IMR-90 (cell line): ENCODE results near the gene UGT1A7. TPM values are rescaled to one million over a fixed set of nuclear protein-coding genes. Genes with fewer than 3 reads are reported as not detected.

Source experiments
- ATAC-seq: fragments of 200-7000 bp; cut with Tn5 transposase; 2 replicates; pipeline ENCODE4 v1.9.1; 2020; ENCODE audit warnings: low read depth, mild to moderate bottlenecking, moderate library complexity
- BruUV-seq: library from RNA; stranded (reverse); fragments of 400-500 nt; replicated peaks from 2 replicates; lab custom pipeline; 2021; lab: Mats Ljungman, UMichigan
- CTCF ChIA-PET: fragments of 300-600 bp; formaldehyde crosslinking; extraction: SDS; loops from one replicate; lab custom pipeline; 2021; ENCODE audit warnings: antibody characterized with exemption; lab: Yijun Ruan, JAX
- POLR2A ChIA-PET: fragments of 300-600 bp; sonication (Branson Sonifier 250); formaldehyde crosslinking; loops from one replicate; lab custom pipeline; 2022; ENCODE audit warnings: antibody characterized with exemption; ENCODE audit not compliant: unreplicated experiment; lab: Charles Lee
- DNase-seq: peaks from one replicate; pipeline ENCODE4 v3.0.0; 2013
- H2AFZ ChIP-seq: replicated peaks from 2 replicates; pipeline ENCODE3; 2013; ENCODE audit warnings: low read length, mild to moderate bottlenecking; ENCODE audit not compliant: poor library complexity
- H2AK5ac ChIP-seq: 2 replicates; pipeline ENCODE4 v1.6.1; 2013; ENCODE audit warnings: low read depth, low read length, inconsistent platforms
- H2AK9ac ChIP-seq: replicated peaks from 2 replicates; pipeline ENCODE3; 2013; ENCODE audit warnings: mild to moderate bottlenecking, low read depth, low read length, moderate library complexity; ENCODE audit not compliant: poor library complexity
- H2BK120ac ChIP-seq: 2 replicates; pipeline ENCODE4 v1.6.1; 2013; ENCODE audit warnings: low read depth, low read length, inconsistent platforms
- H2BK15ac ChIP-seq: 3 replicates; pipeline ENCODE4 v1.6.1; 2013; ENCODE audit warnings: low read depth, low read length, inconsistent platforms
- H2BK20ac ChIP-seq: 2 replicates; pipeline ENCODE4 v1.6.1; 2013; ENCODE audit warnings: low read depth, mild to moderate bottlenecking, inconsistent platforms, low read length, moderate library complexity
- H2BK5ac ChIP-seq: 2 replicates; pipeline ENCODE4 v1.6.1; 2013; ENCODE audit warnings: mild to moderate bottlenecking, low read depth, low read length, inconsistent platforms; ENCODE audit not compliant: poor library complexity, severe bottlenecking
- H3K14ac ChIP-seq: replicated peaks from 2 replicates; pipeline ENCODE4 v1.6.1; 2013; ENCODE audit warnings: low read depth, low read length, inconsistent platforms
- H3K18ac ChIP-seq: 2 replicates; pipeline ENCODE4 v1.6.1; 2013; ENCODE audit warnings: low read depth, low read length, control low read depth
- H3K23ac ChIP-seq: 2 replicates; pipeline ENCODE4 v1.6.1; 2013; ENCODE audit warnings: low read depth, low read length, inconsistent platforms
- H3K27ac ChIP-seq: 2 replicates; pipeline ENCODE4 v1.5.1; 2013; ENCODE audit warnings: mild to moderate bottlenecking, control low read depth, low read length; ENCODE audit not compliant: insufficient read depth
- H3K27me3 ChIP-seq: 2 replicates; pipeline ENCODE4 v1.6.1; 2013; ENCODE audit warnings: low read length; ENCODE audit not compliant: control insufficient read depth, insufficient read depth
- H3K36me3 ChIP-seq: 2 replicates; pipeline ENCODE4 v1.6.1; 2013; ENCODE audit warnings: low read length, mixed read lengths; ENCODE audit not compliant: control insufficient read depth, insufficient read depth
- H3K4ac ChIP-seq: 2 replicates; pipeline ENCODE4 v1.6.1; 2013; ENCODE audit warnings: low read depth, low read length, inconsistent platforms
- H3K4me1 ChIP-seq: 2 replicates; pipeline ENCODE4 v1.6.1; 2013; ENCODE audit warnings: low read length, mixed read lengths; ENCODE audit not compliant: control insufficient read depth, insufficient read depth
- H3K4me2 ChIP-seq: 2 replicates; pipeline ENCODE4 v1.6.1; 2013; ENCODE audit warnings: low read depth, mild to moderate bottlenecking, control low read depth, low read length, moderate library complexity
- H3K4me3 ChIP-seq: 2 replicates; pipeline ENCODE4 v1.5.1; 2013; ENCODE audit warnings: low read depth, mild to moderate bottlenecking, control low read depth, low read length, moderate library complexity; ENCODE audit not compliant: insufficient read depth
- H3K56ac ChIP-seq: 2 replicates; pipeline ENCODE4 v1.6.1; 2013; ENCODE audit warnings: low read length, inconsistent platforms; ENCODE audit not compliant: insufficient read depth; ENCODE audit errors: extremely low read depth
- H3K79me1 ChIP-seq, 2 experiments: 2 replicates each; pipeline ENCODE4 v1.6.1; 2013; ENCODE audit warnings: low read length in 2 of 2, inconsistent platforms in 1 of 2, low read depth in 1 of 2
- H3K9ac ChIP-seq: 2 replicates; pipeline ENCODE4 v1.6.1; 2013; ENCODE audit warnings: low read depth, low read length, control low read depth
- H3K9me1 ChIP-seq: 2 replicates; pipeline ENCODE4 v1.6.1; 2013; ENCODE audit warnings: low read length, inconsistent platforms; ENCODE audit not compliant: insufficient read depth
- H3K9me3 ChIP-seq: 2 replicates; pipeline ENCODE4 v1.6.1; 2013; ENCODE audit warnings: low read length; ENCODE audit not compliant: control insufficient read depth, insufficient read depth
- H4K20me1 ChIP-seq: 2 replicates; pipeline ENCODE4 v1.6.1; 2013; ENCODE audit warnings: low read length, inconsistent platforms; ENCODE audit not compliant: insufficient read depth
- H4K5ac ChIP-seq: 2 replicates; pipeline ENCODE4 v1.6.1; 2013; ENCODE audit warnings: mild to moderate bottlenecking, low read depth, low read length, control low read depth
- H4K8ac ChIP-seq, 2 experiments: 2 replicates each; pipeline ENCODE4 v1.6.1; 2013; ENCODE audit warnings: low read depth in 2 of 2, low read length in 2 of 2, control low read depth in 1 of 2, inconsistent platforms in 1 of 2
- H4K91ac ChIP-seq: 2 replicates; pipeline ENCODE4 v1.6.1; 2013; ENCODE audit warnings: low read depth, low read length, inconsistent platforms; ENCODE audit not compliant: insufficient read depth
- BHLHE40 ChIP-seq: fragments of 150-350 bp; IDR thresholded peaks from 2 replicates; pipeline ENCODE4 v1.6.1; 2016; ENCODE audit warnings: mild to moderate bottlenecking, low read depth, low read length
- CEBPB ChIP-seq: IDR thresholded peaks from 2 replicates; pipeline ENCODE4 v1.6.1; 2012; ENCODE audit warnings: low read depth, low read length, improper control_type of control experiment
- CHD1 ChIP-seq: IDR thresholded peaks from 2 replicates; pipeline ENCODE4 v1.6.1; 2012; ENCODE audit warnings: low read depth, low read length, improper control_type of control experiment
- FOS ChIP-seq: fragments of 150-350 bp; IDR thresholded peaks from 2 replicates; pipeline ENCODE4 v1.6.1; 2016; ENCODE audit warnings: low read depth, low read length
- MAFK ChIP-seq: IDR thresholded peaks from 2 replicates; pipeline ENCODE4 v1.6.1; 2012; ENCODE audit warnings: low read depth, low read length, improper control_type of control experiment
- MAZ ChIP-seq: IDR thresholded peaks from 2 replicates; pipeline ENCODE4 v1.6.1; 2012; ENCODE audit warnings: low read depth, mild to moderate bottlenecking, low read length, improper control_type of control experiment, moderate library complexity, borderline replicate concordance
- MXI1 ChIP-seq: IDR thresholded peaks from 2 replicates; pipeline ENCODE4 v1.6.1; 2012; ENCODE audit warnings: low read depth, mild to moderate bottlenecking, low read length, moderate library complexity, borderline replicate concordance
- NFE2L2 ChIP-seq: fragments of 150-350 bp; IDR thresholded peaks from 2 replicates; pipeline ENCODE4 v1.6.1; 2016; ENCODE audit warnings: low read depth, mild to moderate bottlenecking, low read length
- POLR2A ChIP-seq: IDR thresholded peaks from 2 replicates; pipeline ENCODE4 v1.6.1; 2012; ENCODE audit warnings: mild to moderate bottlenecking, low read depth, low read length
- RAD21 ChIP-seq: IDR thresholded peaks from 2 replicates; pipeline ENCODE4 v1.6.1; 2012; ENCODE audit warnings: low read length, improper control_type of control experiment
- RCOR1 ChIP-seq: IDR thresholded peaks from 2 replicates; pipeline ENCODE4 v1.6.1; 2012; ENCODE audit warnings: mild to moderate bottlenecking, low read length, improper control_type of control experiment; ENCODE audit not compliant: insufficient replicate concordance
- RFX5 ChIP-seq: IDR thresholded peaks from 2 replicates; pipeline ENCODE4 v1.8.0; 2012; ENCODE audit warnings: low read depth, mild to moderate bottlenecking, low read length, moderate library complexity
- SMC3 ChIP-seq: fragments of 150-350 bp; IDR thresholded peaks from 2 replicates; pipeline ENCODE4 v1.6.1; 2016; ENCODE audit warnings: low read depth, mild to moderate bottlenecking, antibody characterized with exemption, low read length, moderate library complexity
- dilution Hi-C: fragments of 300-500 bp; cut with HindIII; formaldehyde crosslinking; loops from one replicate; pipeline ENCODE4 v1.14.3; 2018; ENCODE audit warnings: low sequenced_read_pairs; ENCODE audit not compliant: unreplicated experiment
- in situ Hi-C: fragments of 300-500 bp; cut with MboI; formaldehyde crosslinking; loops from 3 replicates; pipeline ENCODE4 v1.14.3; 2019; ENCODE audit warnings: low sequenced_read_pairs, inconsistent platforms, mixed read lengths
- intact Hi-C: fragments of 100-400 bp; cut with micrococcal nuclease; formaldehyde crosslinking; loops from 2 replicates; pipeline ENCODE4 v1.10.0; 2022
- polyA plus RNA-seq, 3 experiments: library from polyadenylated mRNA; depleted of rRNA; stranded (reverse); fragments of >200 nt; gene quantifications; 2 replicates each; pipeline ENCODE4 v1.2.3, GENCODE V29; 2012; ENCODE audit warnings: low replicate concordance in 1 of 3
- total RNA-seq: library from RNA; depleted of rRNA; stranded (reverse); fragments of >200 nt; gene quantifications from 2 replicates; pipeline ENCODE4 v1.2.3, GENCODE V29; 2012
- TF ChIP-seq, protein P1 (sequence below): conservative IDR thresholded peaks from 2 replicates; pipeline ENCODE4 v1.5.1; 2012; ENCODE audit warnings: mild to moderate bottlenecking, low read depth, low read length, improper control_type of control experiment
- TF ChIP-seq, protein P2 (sequence below): fragments of 150-350 bp; IDR thresholded peaks from 2 replicates; pipeline ENCODE4 v1.6.1; 2017; ENCODE audit warnings: mild to moderate bottlenecking, antibody characterized with exemption, low read length, low read depth
- TF ChIP-seq, protein P3 (sequence below): fragments of 150-350 bp; IDR thresholded peaks from 2 replicates; pipeline ENCODE4 v1.6.1; 2016; ENCODE audit warnings: low read depth, mild to moderate bottlenecking, low read length, moderate library complexity, borderline replicate concordance

Gene UGT1A7
- total and polyA plus RNA-seq, 2 of the 4 experiments (the other 2 are of a cell fraction) = not detected

DNA sequence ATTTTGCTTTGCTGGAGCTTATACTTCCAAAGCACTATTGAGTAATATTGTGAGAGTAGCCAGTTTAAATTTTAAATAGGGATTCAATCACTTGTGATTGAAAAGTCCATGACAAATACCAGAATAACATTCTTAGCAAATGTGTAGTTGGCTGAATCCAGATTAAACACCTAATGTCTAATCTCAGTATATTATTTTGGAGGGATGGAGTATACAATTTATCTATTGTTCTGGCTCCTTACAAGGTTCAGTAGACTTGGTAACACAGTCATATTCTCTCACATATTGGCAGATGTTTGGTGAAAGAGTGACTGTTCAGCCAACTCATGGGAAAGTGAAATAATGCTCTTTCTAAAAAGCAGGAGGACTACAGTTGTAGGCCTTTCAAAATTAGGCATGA, 7.8 kb upstream of the UGT1A7 start:
- Histone ChIP-seq H4K20me1 (no peaks in the 10 kb centered on the region), H4K8ac (no peak overlapping the region), H3K4me1 (no peaks in the 10 kb centered on the region), H3K4ac (no peak overlapping the region), H2AK5ac (no peak overlapping the region), H4K5ac (no peak overlapping the region), H3K36me3 (no peaks in the 10 kb centered on the region), H2BK5ac (no peak overlapping the region), H3K4me3 (no peak overlapping the region), H3K18ac (no peak overlapping the region), H3K9me3 (no peaks in the 10 kb centered on the region), H3K23ac (no peak overlapping the region), H3K56ac (no peak overlapping the region), H2BK20ac (no peak overlapping the region), H3K27me3 (no peaks in the 10 kb centered on the region), H3K14ac (no peak overlapping the region), H3K9ac (no peak overlapping the region), H3K79me1 (no peaks in the 10 kb centered on the region), H4K91ac (no peak overlapping the region), H3K27ac (no peak overlapping the region), H3K4me2 (no peak overlapping the region), H2BK120ac (no peak overlapping the region), H3K9me1 (no peaks in the 10 kb centered on the region), H2BK15ac (no peak overlapping the region), H2AK9ac (no peak overlapping the region), H2AFZ (no peak overlapping the region)
- no peak for DNase-seq
- in situ Hi-C loops (no loop called here), dilution Hi-C loops (no loop called here), intact Hi-C loops (no loop called here)
- CTCF ChIA-PET = no interaction called here
- BruUV-seq = no TSS peak
- POLR2A ChIA-PET = no interaction called here
- ATAC-seq = no peak
- TF ChIP-seq FOS = no peak
- no peak for TF ChIP-seq CHD1
- TF ChIP-seq, protein P1, sequence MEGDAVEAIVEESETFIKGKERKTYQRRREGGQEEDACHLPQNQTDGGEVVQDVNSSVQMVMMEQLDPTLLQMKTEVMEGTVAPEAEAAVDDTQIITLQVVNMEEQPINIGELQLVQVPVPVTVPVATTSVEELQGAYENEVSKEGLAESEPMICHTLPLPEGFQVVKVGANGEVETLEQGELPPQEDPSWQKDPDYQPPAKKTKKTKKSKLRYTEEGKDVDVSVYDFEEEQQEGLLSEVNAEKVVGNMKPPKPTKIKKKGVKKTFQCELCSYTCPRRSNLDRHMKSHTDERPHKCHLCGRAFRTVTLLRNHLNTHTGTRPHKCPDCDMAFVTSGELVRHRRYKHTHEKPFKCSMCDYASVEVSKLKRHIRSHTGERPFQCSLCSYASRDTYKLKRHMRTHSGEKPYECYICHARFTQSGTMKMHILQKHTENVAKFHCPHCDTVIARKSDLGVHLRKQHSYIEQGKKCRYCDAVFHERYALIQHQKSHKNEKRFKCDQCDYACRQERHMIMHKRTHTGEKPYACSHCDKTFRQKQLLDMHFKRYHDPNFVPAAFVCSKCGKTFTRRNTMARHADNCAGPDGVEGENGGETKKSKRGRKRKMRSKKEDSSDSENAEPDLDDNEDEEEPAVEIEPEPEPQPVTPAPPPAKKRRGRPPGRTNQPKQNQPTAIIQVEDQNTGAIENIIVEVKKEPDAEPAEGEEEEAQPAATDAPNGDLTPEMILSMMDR = no peak
- no peak for TF ChIP-seq POLR2A
- no peak for TF ChIP-seq SMC3
- TF ChIP-seq RAD21 = no peak
- TF ChIP-seq RFX5 = no peak
- no peak for TF ChIP-seq MAFK
- TF ChIP-seq, protein P2, sequence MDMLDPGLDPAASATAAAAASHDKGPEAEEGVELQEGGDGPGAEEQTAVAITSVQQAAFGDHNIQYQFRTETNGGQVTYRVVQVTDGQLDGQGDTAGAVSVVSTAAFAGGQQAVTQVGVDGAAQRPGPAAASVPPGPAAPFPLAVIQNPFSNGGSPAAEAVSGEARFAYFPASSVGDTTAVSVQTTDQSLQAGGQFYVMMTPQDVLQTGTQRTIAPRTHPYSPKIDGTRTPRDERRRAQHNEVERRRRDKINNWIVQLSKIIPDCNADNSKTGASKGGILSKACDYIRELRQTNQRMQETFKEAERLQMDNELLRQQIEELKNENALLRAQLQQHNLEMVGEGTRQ = no peak
- no peak for TF ChIP-seq MXI1
- no peak for TF ChIP-seq BHLHE40
- TF ChIP-seq MAZ = no peak
- TF ChIP-seq NFE2L2 = no peak
- TF ChIP-seq, protein P3, sequence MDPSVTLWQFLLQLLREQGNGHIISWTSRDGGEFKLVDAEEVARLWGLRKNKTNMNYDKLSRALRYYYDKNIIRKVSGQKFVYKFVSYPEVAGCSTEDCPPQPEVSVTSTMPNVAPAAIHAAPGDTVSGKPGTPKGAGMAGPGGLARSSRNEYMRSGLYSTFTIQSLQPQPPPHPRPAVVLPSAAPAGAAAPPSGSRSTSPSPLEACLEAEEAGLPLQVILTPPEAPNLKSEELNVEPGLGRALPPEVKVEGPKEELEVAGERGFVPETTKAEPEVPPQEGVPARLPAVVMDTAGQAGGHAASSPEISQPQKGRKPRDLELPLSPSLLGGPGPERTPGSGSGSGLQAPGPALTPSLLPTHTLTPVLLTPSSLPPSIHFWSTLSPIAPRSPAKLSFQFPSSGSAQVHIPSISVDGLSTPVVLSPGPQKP = no peak
- TF ChIP-seq CEBPB = no peak
- no peak for TF ChIP-seq RCOR1
